HEK293 (cell line): ENCODE measurements around the gene RBM20.
A peak's percentile ranks its signal among the peaks of the same experiment; 100 is the strongest.

Experiments used
- CTCF ChIA-PET: fragments of 350-600 bp; formaldehyde crosslinking; extraction: SDS; loops from one replicate; lab custom pipeline; 2021; ENCODE audit warnings: antibody characterized with exemption; lab: Yijun Ruan, JAX
- POLR2A ChIA-PET: fragments of 300-600 bp; formaldehyde crosslinking; extraction: SDS; loops from one replicate; lab custom pipeline; 2020; ENCODE audit warnings: antibody characterized with exemption, inconsistent platforms; lab: Yijun Ruan, JAX
- H3K27ac ChIP-seq: fragments of 200-500 bp; sonication (Bioruptor generic); 2 replicates; pipeline ENCODE4 v1.5.1; 2014; ENCODE audit warnings: low read depth, low read length, control low read depth, inconsistent platforms; ENCODE audit errors: extremely low read depth
- H3K36me3 ChIP-seq, 2 experiments: fragments of 200-500 bp in 1 of 2; sonication (Bioruptor generic) in 1 of 2; 1 replicate in 1 of 2; 2 replicates in 1 of 2; pipeline ENCODE4 v1.5.1; 2014 to 2017; ENCODE audit warnings: inconsistent platforms in 2 of 2, low read length in 2 of 2; ENCODE audit not compliant: control insufficient read depth in 2 of 2, insufficient read depth in 1 of 2
- H3K4me1 ChIP-seq: fragments of 200-500 bp; sonication (Bioruptor generic); 2 replicates; pipeline ENCODE4 v1.5.1; 2014; ENCODE audit warnings: mild to moderate bottlenecking, low read length, inconsistent platforms; ENCODE audit not compliant: control insufficient read depth, insufficient read depth
- H3K4me3 ChIP-seq: 2 replicates; pipeline ENCODE4 v1.5.1; 2011; ENCODE audit warnings: low read depth, mild to moderate bottlenecking, control low read depth, low read length, moderate library complexity
- H3K9me3 ChIP-seq: fragments of 200-500 bp; sonication (Bioruptor generic); 2 replicates; pipeline ENCODE4 v1.5.1; 2014; ENCODE audit warnings: low read depth, low read length, inconsistent platforms; ENCODE audit not compliant: control insufficient read depth, insufficient read depth
- CTCF ChIP-seq: fragments of 450-650 bp; formaldehyde crosslinking; IDR thresholded peaks from 2 replicates; pipeline ENCODE4 v1.5.1; 2016; ENCODE audit warnings: missing biosample characterization, missing genetic modification characterization
- KLF1 ChIP-seq: fragments of 450-650 bp; formaldehyde crosslinking; IDR thresholded peaks from 2 replicates; pipeline ENCODE4 v1.5.1; 2016; ENCODE audit warnings: missing biosample characterization, missing genetic modification characterization
- SCRT1 ChIP-seq: fragments of 450-650 bp; formaldehyde crosslinking; IDR thresholded peaks from 2 replicates; pipeline ENCODE4 v1.5.1; 2016; ENCODE audit warnings: missing biosample characterization, missing genetic modification characterization, borderline replicate concordance
- ZBTB1 ChIP-seq: fragments of 450-650 bp; formaldehyde crosslinking; IDR thresholded peaks from 2 replicates; pipeline ENCODE4 v1.5.1; 2016; ENCODE audit warnings: missing biosample characterization, missing genetic modification characterization
- ZNF169 ChIP-seq: fragments of 450-650 bp; formaldehyde crosslinking; IDR thresholded peaks from 2 replicates; pipeline ENCODE4 v1.5.1; 2016; ENCODE audit warnings: missing biosample characterization, missing genetic modification characterization
- ZNF366 ChIP-seq: fragments of 450-650 bp; formaldehyde crosslinking; conservative IDR thresholded peaks from 2 replicates; pipeline ENCODE4 v1.5.1; 2016; ENCODE audit warnings: missing biosample characterization, missing genetic modification characterization
- ZNF530 ChIP-seq: fragments of 450-650 bp; formaldehyde crosslinking; IDR thresholded peaks from 2 replicates; pipeline ENCODE4 v1.5.1; 2016; ENCODE audit warnings: low read depth, missing biosample characterization, missing genetic modification characterization
- ZNF560 ChIP-seq: fragments of 450-650 bp; formaldehyde crosslinking; IDR thresholded peaks from 2 replicates; pipeline ENCODE4 v1.5.1; 2017; ENCODE audit warnings: missing biosample characterization, missing genetic modification characterization, borderline replicate concordance
- ZNF623 ChIP-seq: fragments of 450-650 bp; formaldehyde crosslinking; IDR thresholded peaks from 2 replicates; pipeline ENCODE4 v1.5.1; 2016; ENCODE audit warnings: missing biosample characterization, missing genetic modification characterization
- ZNF654 ChIP-seq: fragments of 450-650 bp; formaldehyde crosslinking; IDR thresholded peaks from 2 replicates; pipeline ENCODE4 v1.5.1; 2016; ENCODE audit warnings: low read depth, missing biosample characterization, missing genetic modification characterization
- ZNF660 ChIP-seq: fragments of 450-650 bp; IDR thresholded peaks from 2 replicates; pipeline ENCODE4 v1.5.1; 2018; ENCODE audit warnings: missing biosample characterization, mild to moderate bottlenecking, missing genetic modification characterization
- ZNF747 ChIP-seq: fragments of 450-650 bp; formaldehyde crosslinking; IDR thresholded peaks from 2 replicates; pipeline ENCODE4 v1.5.1; 2016; ENCODE audit warnings: missing biosample characterization, missing genetic modification characterization
- ZSCAN16 ChIP-seq: fragments of 450-650 bp; formaldehyde crosslinking; IDR thresholded peaks from 2 replicates; pipeline ENCODE4 v1.5.1; 2016; ENCODE audit warnings: missing biosample characterization, missing genetic modification characterization
- TF ChIP-seq, protein P1 (sequence below): fragments of 450-650 bp; formaldehyde crosslinking; IDR thresholded peaks from 2 replicates; pipeline ENCODE4 v1.5.1; 2016; ENCODE audit warnings: missing biosample characterization, missing genetic modification characterization, low read depth
- TF ChIP-seq, protein P2 (sequence below): fragments of 450-650 bp; formaldehyde crosslinking; IDR thresholded peaks from 2 replicates; pipeline ENCODE4 v1.5.1; 2016; ENCODE audit warnings: missing biosample characterization, missing genetic modification characterization
- TF ChIP-seq, protein P3 (sequence below): fragments of 450-650 bp; formaldehyde crosslinking; IDR thresholded peaks from 2 replicates; pipeline ENCODE4 v1.5.1; 2016; ENCODE audit warnings: missing biosample characterization, missing genetic modification characterization

Gene RBM20

DNA sequence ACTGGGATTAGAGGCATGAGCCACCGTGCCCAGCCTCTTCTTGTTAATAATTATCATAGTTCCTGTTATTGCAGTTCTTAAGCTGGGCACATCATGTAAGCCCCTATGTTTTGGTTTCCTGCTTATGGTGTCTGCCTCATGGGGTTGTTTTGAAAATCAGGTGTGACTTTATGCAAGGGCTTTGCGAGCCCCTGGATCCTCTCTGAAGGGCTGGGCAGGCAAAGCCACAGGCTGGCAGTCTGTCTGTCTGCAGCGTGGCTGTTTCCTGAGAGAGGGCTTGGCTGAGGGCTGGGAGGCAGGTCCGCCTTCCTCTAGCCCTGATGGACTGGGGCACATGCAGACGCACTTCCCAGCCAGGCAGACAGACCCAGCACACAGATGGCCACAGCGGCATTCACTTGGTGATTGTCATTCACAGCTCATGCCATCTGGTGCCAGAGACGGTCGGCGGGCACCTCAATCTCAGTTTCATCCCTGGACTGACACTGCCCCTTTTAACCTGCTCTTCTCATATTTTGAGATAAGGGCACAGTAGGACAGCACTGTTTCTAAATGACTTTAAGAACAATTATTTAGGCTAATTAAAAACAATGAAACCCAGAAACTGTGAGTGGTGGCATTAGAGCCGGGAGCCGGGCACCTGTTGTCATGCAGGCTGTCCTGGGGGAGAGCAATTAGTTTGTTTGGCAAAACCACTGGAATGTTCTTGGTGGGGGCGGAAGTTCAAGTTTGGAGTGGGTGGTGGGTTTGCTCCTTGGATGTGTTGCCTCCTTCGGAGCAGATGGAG is 35.5 kb downstream of the RBM20 start (continued):
- TF ChIP-seq, protein P1, sequence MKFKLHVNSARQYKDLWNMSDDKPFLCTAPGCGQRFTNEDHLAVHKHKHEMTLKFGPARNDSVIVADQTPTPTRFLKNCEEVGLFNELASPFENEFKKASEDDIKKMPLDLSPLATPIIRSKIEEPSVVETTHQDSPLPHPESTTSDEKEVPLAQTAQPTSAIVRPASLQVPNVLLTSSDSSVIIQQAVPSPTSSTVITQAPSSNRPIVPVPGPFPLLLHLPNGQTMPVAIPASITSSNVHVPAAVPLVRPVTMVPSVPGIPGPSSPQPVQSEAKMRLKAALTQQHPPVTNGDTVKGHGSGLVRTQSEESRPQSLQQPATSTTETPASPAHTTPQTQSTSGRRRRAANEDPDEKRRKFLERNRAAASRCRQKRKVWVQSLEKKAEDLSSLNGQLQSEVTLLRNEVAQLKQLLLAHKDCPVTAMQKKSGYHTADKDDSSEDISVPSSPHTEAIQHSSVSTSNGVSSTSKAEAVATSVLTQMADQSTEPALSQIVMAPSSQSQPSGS, result no peak
- TF ChIP-seq SCRT1 (peak; percentile 73; the same call in 1 of the 2 replicates), ZNF560 (tag by site-specific recombination) (no peak), ZBTB1 (tag by site-specific recombination) (no peak), ZNF623 (no peak)

DNA sequence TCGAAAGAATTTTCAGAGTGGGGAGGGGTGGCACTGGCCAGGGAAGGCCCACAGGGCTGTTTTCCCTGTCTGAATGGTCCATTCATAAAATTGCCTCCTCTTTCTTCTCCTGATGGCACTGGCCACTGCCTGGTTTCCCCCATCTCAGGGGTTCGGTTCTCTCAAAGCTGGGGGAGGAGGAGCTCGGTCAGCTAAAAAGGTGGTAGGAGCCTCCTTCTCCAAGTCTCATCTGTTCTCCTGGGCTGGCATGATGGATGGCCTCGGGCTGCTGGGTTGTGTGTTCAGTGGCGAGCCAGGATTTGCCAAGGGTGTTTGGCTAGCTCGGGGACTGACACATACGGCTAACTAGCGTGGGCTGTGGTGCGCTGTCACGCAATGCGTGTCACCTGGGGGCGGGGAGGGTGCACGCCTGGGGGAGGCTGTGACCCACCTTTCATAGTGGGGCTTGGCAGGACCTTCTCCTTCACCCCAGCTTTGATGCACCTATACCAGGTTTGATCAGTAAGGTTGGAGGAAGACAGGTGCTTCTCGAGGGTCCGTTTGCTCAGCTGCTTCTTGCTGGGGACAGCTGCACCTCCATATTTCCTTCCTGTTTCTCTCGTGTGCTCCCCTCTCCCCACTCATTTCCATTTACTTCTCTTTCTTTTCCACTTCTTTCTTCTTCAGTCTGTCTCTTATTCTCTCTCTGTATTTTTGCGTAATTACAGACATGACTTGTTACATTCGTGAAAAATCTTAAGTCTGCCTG is 36.3 kb downstream of the RBM20 start:
- ChIA-PET POLR2A (interaction anchor here (1.4 kb wide), 1 partner anchor 70 kb away, joined by 3 read pairs; no protein-coding TSS in a partner anchor), CTCF (interaction anchor here (0.5 to 4.8 kb wide), 22 partner anchors 9 to 206 kb away, joined by 3 to 43 read pairs (median 8); no protein-coding TSS in a partner anchor)
- 0 out of 2 replicates have a peak, but pooled peaks have one; percentile 43 for TF ChIP-seq ZSCAN16 (tag by site-specific recombination)
- TF ChIP-seq ZNF530 (tag by site-specific recombination), result no peak
- TF ChIP-seq, protein P2, sequence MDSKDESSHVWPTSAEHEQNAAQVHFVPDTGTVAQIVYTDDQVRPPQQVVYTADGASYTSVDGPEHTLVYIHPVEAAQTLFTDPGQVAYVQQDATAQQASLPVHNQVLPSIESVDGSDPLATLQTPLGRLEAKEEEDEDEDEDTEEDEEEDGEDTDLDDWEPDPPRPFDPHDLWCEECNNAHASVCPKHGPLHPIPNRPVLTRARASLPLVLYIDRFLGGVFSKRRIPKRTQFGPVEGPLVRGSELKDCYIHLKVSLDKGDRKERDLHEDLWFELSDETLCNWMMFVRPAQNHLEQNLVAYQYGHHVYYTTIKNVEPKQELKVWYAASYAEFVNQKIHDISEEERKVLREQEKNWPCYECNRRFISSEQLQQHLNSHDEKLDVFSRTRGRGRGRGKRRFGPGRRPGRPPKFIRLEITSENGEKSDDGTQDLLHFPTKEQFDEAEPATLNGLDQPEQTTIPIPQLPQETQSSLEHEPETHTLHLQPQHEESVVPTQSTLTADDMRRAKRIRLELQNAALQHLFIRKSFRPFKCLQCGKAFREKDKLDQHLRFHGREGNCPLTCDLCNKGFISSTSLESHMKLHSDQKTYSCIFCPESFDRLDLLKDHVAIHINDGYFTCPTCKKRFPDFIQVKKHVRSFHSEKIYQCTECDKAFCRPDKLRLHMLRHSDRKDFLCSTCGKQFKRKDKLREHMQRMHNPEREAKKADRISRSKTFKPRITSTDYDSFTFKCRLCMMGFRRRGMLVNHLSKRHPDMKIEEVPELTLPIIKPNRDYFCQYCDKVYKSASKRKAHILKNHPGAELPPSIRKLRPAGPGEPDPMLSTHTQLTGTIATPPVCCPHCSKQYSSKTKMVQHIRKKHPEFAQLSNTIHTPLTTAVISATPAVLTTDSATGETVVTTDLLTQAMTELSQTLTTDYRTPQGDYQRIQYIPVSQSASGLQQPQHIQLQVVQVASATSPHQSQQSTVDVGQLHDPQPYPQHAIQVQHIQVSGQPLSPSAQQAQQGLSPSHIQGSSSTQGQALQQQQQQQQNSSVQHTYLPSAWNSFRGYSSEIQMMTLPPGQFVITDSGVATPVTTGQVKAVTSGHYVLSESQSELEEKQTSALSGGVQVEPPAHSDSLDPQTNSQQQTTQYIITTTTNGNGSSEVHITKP (tag by site-specific recombination), result peak; percentile 88
- TF ChIP-seq ZNF169 (tag by site-specific recombination), result no peak
- TF ChIP-seq ZNF366 (tag by site-specific recombination), result 0 out of 2 replicates have a peak, but pooled peaks have one; percentile 27
- TF ChIP-seq ZNF747 (tag by site-specific recombination), result no peak
- Histone ChIP-seq H3K36me3 (no peaks in the 10 kb centered on the region), H3K9me3 (no peaks in the 10 kb centered on the region), H3K4me3 (no peak overlapping the region), H3K4me1 (no peaks in the 10 kb centered on the region), H3K27ac (no peak overlapping the region)

GRCh38 chr10:110681023-110681681 is 37.0 kb downstream of the RBM20 start:
- H3K36me3 ChIP-seq, result no peaks in the 10 kb centered on the region
- CTCF ChIA-PET, result interaction anchor here (0.5 to 4.8 kb wide), 29 partner anchors 8 to 206 kb away, joined by 3 to 43 read pairs (median 6); no protein-coding TSS in a partner anchor
- no peaks in the 10 kb centered on the region for H3K4me1 ChIP-seq
- H3K9me3 ChIP-seq, result no peaks in the 10 kb centered on the region
- POLR2A ChIA-PET, result interaction anchor here (1.4 kb wide), 1 partner anchor 70 kb away, joined by 3 read pairs; no protein-coding TSS in a partner anchor
- H3K27ac ChIP-seq, result no peak overlapping the region
- TF ChIP-seq KLF1 (no peak), CTCF (peak; percentile 52; the same call in 1 of the 2 replicates), ZNF654 (tag by site-specific recombination) (peak; percentile 33), ZNF660 (peak; percentile 41; the same call in 1 of the 2 replicates)
- TF ChIP-seq, protein P3, sequence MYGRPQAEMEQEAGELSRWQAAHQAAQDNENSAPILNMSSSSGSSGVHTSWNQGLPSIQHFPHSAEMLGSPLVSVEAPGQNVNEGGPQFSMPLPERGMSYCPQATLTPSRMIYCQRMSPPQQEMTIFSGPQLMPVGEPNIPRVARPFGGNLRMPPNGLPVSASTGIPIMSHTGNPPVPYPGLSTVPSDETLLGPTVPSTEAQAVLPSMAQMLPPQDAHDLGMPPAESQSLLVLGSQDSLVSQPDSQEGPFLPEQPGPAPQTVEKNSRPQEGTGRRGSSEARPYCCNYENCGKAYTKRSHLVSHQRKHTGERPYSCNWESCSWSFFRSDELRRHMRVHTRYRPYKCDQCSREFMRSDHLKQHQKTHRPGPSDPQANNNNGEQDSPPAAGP, result peak; percentile 42; the same call in 1 of the 2 replicates
- TF ChIP-seq, all 188 proteins: peak for 4
- H3K4me3 ChIP-seq, result no peak overlapping the region
